ENCODE measurements around the gene FRMPD2.

GRCh38 chr10:48282829-48283228 lies 8.3 kb upstream of the FRMPD2 start:
- TF ChIP-seq CTCF (IDR thresholded peaks at IDR 0.05; ENCODE audit: borderline replicate concordance, extremely low read depth, low read length, poor library complexity, severe bottlenecking) (no peak), EZH2 (IDR thresholded peaks at IDR 0.05; ENCODE audit: borderline replicate concordance, low read depth, low read length, severe bottlenecking) (no peak)

Data from DND-41 (cell line).